Measurements from ENCODE around the gene STX2. TPM values are rescaled to one million over a fixed set of nuclear protein-coding genes. Genes with fewer than 3 reads are reported as not detected.
A peak's percentile ranks its signal among the peaks of the same experiment; 100 is the strongest.

STX2 gene
- total and polyA plus RNA-seq, 2 donors (not counting 1 experiment from before 2014, with no cell fraction given), result 35.2 to 87.8 TPM

- TF ChIP-seq CTCF (conservative IDR thresholded peaks at IDR 0.05 in 1 of 2, IDR thresholded peaks at IDR 0.05 in 1 of 2; ENCODE audit: low read depth in 1 of 2, low read length in 2 of 2) (no peak), EZH2 (IDR thresholded peaks at IDR 0.05; ENCODE audit: low read length, missing control alignments) (no peak)
- Histone ChIP-seq H3K79me2 (ENCODE audit: control insufficient read depth, insufficient read depth, low read length) (no peaks in the 10 kb centered on the region), H3K36me3 (ENCODE audit: control insufficient read depth, insufficient read depth, low read length) (peaks cover 17% of the 10 kb centered on the region), H4K20me1 (ENCODE audit: control insufficient read depth, extremely low read depth, insufficient read depth, low read length) (no peaks in the 10 kb centered on the region), H3K4me2 (ENCODE audit: extremely low read depth, insufficient read depth, low read length) (no peak overlapping the region), H3K9ac (ENCODE audit: insufficient read depth, low read length) (no peak overlapping the region), H3K4me1 (ENCODE audit: control insufficient read depth, extremely low read depth, insufficient read depth, low read length) (no peaks in the 10 kb centered on the region), H3K27ac (ENCODE audit: insufficient read depth, low read length) (no peak overlapping the region), H3K9me3 (ENCODE audit: control insufficient read depth, insufficient read depth, low read depth, low read length) (no peaks in the 10 kb centered on the region), H3K4me3 (replicated peaks in 1 of 4; ENCODE audit: control extremely low read depth in 1 of 4, insufficient read depth in 1 of 4, low read depth in 3 of 4, low read length in 4 of 4) (no peak overlapping the region), H3K27me3 (ENCODE audit: control insufficient read depth, insufficient read depth, low read length) (no peaks in the 10 kb centered on the region), H2AFZ (ENCODE audit: low read length) (no peak overlapping the region)
- DNase-seq (ENCODE audit: low read depth in 2 of 2), result no peak
Measured at GRCh38 chr12:130791629-130792028, 47.4 kb downstream of the STX2 start.

- Histone ChIP-seq H3K4me1 (ENCODE audit: control insufficient read depth, extremely low read depth, insufficient read depth, low read length) (no peaks in the 10 kb centered on the region), H3K36me3 (ENCODE audit: control insufficient read depth, insufficient read depth, low read length) (peaks cover 15% of the 10 kb centered on the region), H2AFZ (ENCODE audit: low read length) (no peak overlapping the region), H3K27ac (ENCODE audit: insufficient read depth, low read length) (no peak overlapping the region), H4K20me1 (ENCODE audit: control insufficient read depth, extremely low read depth, insufficient read depth, low read length) (no peaks in the 10 kb centered on the region), H3K9ac (ENCODE audit: insufficient read depth, low read length) (no peak overlapping the region), H3K79me2 (ENCODE audit: control insufficient read depth, insufficient read depth, low read length) (no peaks in the 10 kb centered on the region), H3K4me2 (ENCODE audit: extremely low read depth, insufficient read depth, low read length) (no peak overlapping the region), H3K4me3 (replicated peaks in 1 of 4; ENCODE audit: control extremely low read depth in 1 of 4, insufficient read depth in 1 of 4, low read depth in 3 of 4, low read length in 4 of 4) (no peak overlapping the region), H3K9me3 (ENCODE audit: control insufficient read depth, insufficient read depth, low read depth, low read length) (no peaks in the 10 kb centered on the region), H3K27me3 (ENCODE audit: control insufficient read depth, insufficient read depth, low read length) (no peaks in the 10 kb centered on the region)
- no peak for TF ChIP-seq EZH2 (IDR thresholded peaks at IDR 0.05; ENCODE audit: low read length, missing control alignments)
- TF ChIP-seq CTCF (conservative IDR thresholded peaks at IDR 0.05 in 1 of 2, IDR thresholded peaks at IDR 0.05 in 1 of 2; ENCODE audit: low read depth in 1 of 2, low read length in 2 of 2), result no peak
- no peak for DNase-seq (ENCODE audit: low read depth in 2 of 2)
Measured at GRCh38 chr12:130788515-130788914, 50.5 kb downstream of the STX2 start.

- peaks cover 10% of the 10 kb centered on the region for H3K36me3 ChIP-seq (ENCODE audit: control insufficient read depth, insufficient read depth, low read length)
- no peak overlapping the region for H3K4me3 ChIP-seq (replicated peaks in 1 of 4; ENCODE audit: control extremely low read depth in 1 of 4, insufficient read depth in 1 of 4, low read depth in 3 of 4, low read length in 4 of 4)
- no peaks in the 10 kb centered on the region for H3K27me3 ChIP-seq (ENCODE audit: control insufficient read depth, insufficient read depth, low read length)
- no peaks in the 10 kb centered on the region for H4K20me1 ChIP-seq (ENCODE audit: control insufficient read depth, extremely low read depth, insufficient read depth, low read length)
- H2AFZ ChIP-seq (ENCODE audit: low read length), result no peak overlapping the region
- H3K27ac ChIP-seq (ENCODE audit: insufficient read depth, low read length), result no peak overlapping the region
- TF ChIP-seq CTCF (conservative IDR thresholded peaks at IDR 0.05 in 1 of 2, IDR thresholded peaks at IDR 0.05 in 1 of 2; ENCODE audit: low read depth in 1 of 2, low read length in 2 of 2) (no peak), EZH2 (IDR thresholded peaks at IDR 0.05; ENCODE audit: low read length, missing control alignments) (no peak)
- no peaks in the 10 kb centered on the region for H3K79me2 ChIP-seq (ENCODE audit: control insufficient read depth, insufficient read depth, low read length)
- H3K4me1 ChIP-seq (ENCODE audit: control insufficient read depth, extremely low read depth, insufficient read depth, low read length), result no peaks in the 10 kb centered on the region
- no peak overlapping the region for H3K4me2 ChIP-seq (ENCODE audit: extremely low read depth, insufficient read depth, low read length)
- H3K9me3 ChIP-seq (ENCODE audit: control insufficient read depth, insufficient read depth, low read depth, low read length), result no peaks in the 10 kb centered on the region
- peak; percentile 49 to 76 for DNase-seq (ENCODE audit: low read depth in 2 of 2)
- no peak overlapping the region for H3K9ac ChIP-seq (ENCODE audit: insufficient read depth, low read length)
Measured at GRCh38 chr12:130787445-130788410, 51.3 kb downstream of the STX2 start.
